ENCODE data around the gene TAF5L.

DNA sequence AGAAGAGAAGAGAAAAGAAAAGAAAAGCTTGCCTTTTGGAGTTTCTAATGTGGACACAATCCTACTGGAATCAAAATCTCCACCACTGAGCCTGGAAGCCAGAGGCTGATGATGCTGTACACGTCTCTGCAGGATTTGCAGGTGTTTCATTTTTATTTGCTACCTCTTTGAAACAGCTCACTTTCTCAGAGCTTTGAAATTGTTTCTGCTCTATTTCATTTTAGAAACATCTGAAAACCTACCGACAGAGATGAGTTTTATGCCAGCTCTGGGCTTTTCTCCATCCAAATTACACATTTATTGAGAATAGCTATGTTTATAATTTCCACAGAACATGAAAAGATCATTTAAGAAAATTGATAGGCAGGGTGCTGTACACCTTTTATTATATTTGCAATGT lies 46.3 kb upstream of the TAF5L start:
- TF ChIP-seq, protein P1, sequence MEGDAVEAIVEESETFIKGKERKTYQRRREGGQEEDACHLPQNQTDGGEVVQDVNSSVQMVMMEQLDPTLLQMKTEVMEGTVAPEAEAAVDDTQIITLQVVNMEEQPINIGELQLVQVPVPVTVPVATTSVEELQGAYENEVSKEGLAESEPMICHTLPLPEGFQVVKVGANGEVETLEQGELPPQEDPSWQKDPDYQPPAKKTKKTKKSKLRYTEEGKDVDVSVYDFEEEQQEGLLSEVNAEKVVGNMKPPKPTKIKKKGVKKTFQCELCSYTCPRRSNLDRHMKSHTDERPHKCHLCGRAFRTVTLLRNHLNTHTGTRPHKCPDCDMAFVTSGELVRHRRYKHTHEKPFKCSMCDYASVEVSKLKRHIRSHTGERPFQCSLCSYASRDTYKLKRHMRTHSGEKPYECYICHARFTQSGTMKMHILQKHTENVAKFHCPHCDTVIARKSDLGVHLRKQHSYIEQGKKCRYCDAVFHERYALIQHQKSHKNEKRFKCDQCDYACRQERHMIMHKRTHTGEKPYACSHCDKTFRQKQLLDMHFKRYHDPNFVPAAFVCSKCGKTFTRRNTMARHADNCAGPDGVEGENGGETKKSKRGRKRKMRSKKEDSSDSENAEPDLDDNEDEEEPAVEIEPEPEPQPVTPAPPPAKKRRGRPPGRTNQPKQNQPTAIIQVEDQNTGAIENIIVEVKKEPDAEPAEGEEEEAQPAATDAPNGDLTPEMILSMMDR (IDR thresholded peaks at IDR 0.05), result no peak
- TF ChIP-seq POLR2A (IDR thresholded peaks at IDR 0.05), result no peak

Data from esophagus squamous epithelium (tissue), 4 donors.